ENCODE results near the gene FAM83B. TPM values are rescaled to one million over a fixed set of nuclear protein-coding genes. Genes with fewer than 3 reads are reported as not detected.
A peak's percentile ranks its signal among the peaks of the same experiment; 100 is the strongest.
"Not testable (repeated sequence)": the region's sequence is repeated elsewhere in the genome, so short reads cannot be mapped to it uniquely, and the experiment has no call there.

Gene FAM83B
- polyA plus RNA-seq (2011; rRNA removed) = 0.03 and 0.05 TPM in 2 replicates
- polyA plus RNA-seq (2012; cell fraction: cytosol; rRNA removed) = not detected in 2 replicates
- polyA plus RNA-seq (2012; cell fraction: nucleus; rRNA removed) = not detected in 2 replicates
- 0.05 to 0.09 TPM in 2 of 3 replicates, not detected in the other for polyA plus RNA-seq (2017; fragmentation: RNase III; extraction: RNeasy Plus Mini Kit Qiagen cat#74134 plus additional on column Dnase treatment)
- polyA minus RNA-seq (2011; rRNA and poly(A)+ RNA removed) = 0.17 TPM in 1 of 2 replicates, not detected in the other

DNA sequence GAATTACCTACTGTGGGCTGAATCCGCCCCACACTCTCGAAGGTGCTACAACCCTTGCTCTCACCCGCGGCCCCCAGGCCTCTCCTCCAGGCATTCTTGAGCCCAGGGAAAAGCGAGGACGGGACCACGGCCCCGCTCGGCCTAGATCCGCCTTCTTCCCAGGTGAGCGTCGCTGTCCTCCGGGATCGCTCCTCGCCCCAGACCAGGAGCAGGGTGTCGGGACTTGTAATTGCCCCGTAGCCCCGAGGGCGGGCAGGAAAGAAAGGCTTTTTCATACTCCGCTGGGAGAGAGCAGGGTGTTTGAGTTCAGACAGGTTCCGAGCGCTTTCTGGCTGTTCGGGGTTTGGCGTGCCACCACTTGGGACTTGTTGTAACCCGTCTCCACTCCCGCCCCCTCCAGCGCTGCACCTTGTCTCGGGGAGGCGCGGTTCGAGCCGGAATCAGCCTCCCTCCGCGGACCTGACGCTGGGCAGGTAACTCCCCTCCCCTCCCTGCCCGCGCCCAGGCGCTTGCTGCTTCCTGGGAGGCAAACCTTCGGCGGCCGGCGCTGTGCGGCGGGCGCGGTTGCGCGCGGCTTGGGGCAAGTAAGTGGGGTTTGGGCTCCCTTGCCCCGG is at the start of gene FAM83B:
TSS of gene FAM83B (plus strand) at position 529 of the 614 bp plus-strand sequence. CDS start 23,476 bp downstream, outside the sequence.
- peak within 1 kb of the TSS in 1 of 2 experiments; percentile 77; a peak in 3 of 6 replicates for H3K27ac ChIP-seq
- H3K4me3 ChIP-seq = peak within 1 kb of the TSS; percentile 53
- H3K4me2 ChIP-seq = peak within 1 kb of the TSS; percentile 90
- H3K9me3 ChIP-seq = no peaks in the 10 kb centered on the region
- ChIA-PET POLR2A (no interaction called here), CTCF (no interaction called here)
- no peaks in the 10 kb centered on the region for H3K4me1 ChIP-seq
- ATAC-seq = peak; percentile 60 to 61; a peak in 5 of 6 replicates
- 14% methylated on average over 11 of the region's 50 CpGs for WGBS (ENCODE audit: missing lambda C conversion rate)
- TF ChIP-seq MYC (IDR thresholded peaks at IDR 0.05; ENCODE audit: borderline replicate concordance, low read length) = no peak
- TF ChIP-seq KDM1A (IDR thresholded peaks at IDR 0.05; ENCODE audit: low read depth) = no peak
- TF ChIP-seq KDM5A (IDR thresholded peaks at IDR 0.05) = no peak
- no peak for TF ChIP-seq TFCP2L1 (CRISPR knock-in tag; IDR thresholded peaks at IDR 0.05)
- no peak for TF ChIP-seq PHF8 (IDR thresholded peaks at IDR 0.05; ENCODE audit: borderline replicate concordance, low read depth)
- no peak for TF ChIP-seq FOSB (CRISPR knock-in tag; IDR thresholded peaks at IDR 0.05)
- TF ChIP-seq RFX5 (IDR thresholded peaks at IDR 0.05) = no peak
- no peak for TF ChIP-seq CHD2 (IDR thresholded peaks at IDR 0.05; ENCODE audit: low read length, partially characterized antibody)
- no peak for TF ChIP-seq NFE2L2 (conservative IDR thresholded peaks at IDR 0.05; ENCODE audit: low read length)
- no peak for TF ChIP-seq POLR2AphosphoS2 (conservative IDR thresholded peaks at IDR 0.05; ENCODE audit: low read length)
- no peak for TF ChIP-seq ZFP36 (IDR thresholded peaks at IDR 0.05; ENCODE audit: borderline replicate concordance, partially characterized antibody)
- TF ChIP-seq ZNF302 (CRISPR knock-in tag; IDR thresholded peaks at IDR 0.05) = no peak
- no peak for TF ChIP-seq ZSCAN20 (CRISPR knock-in tag; IDR thresholded peaks at IDR 0.05)
- TF ChIP-seq ESRRA (IDR thresholded peaks at IDR 0.05; ENCODE audit: borderline replicate concordance, low read length) = no peak
- no peak for FAIRE-seq
- no peak for DNase-seq (ENCODE audit: low read depth in 1 of 2, low spot score in 1 of 2)

DNA sequence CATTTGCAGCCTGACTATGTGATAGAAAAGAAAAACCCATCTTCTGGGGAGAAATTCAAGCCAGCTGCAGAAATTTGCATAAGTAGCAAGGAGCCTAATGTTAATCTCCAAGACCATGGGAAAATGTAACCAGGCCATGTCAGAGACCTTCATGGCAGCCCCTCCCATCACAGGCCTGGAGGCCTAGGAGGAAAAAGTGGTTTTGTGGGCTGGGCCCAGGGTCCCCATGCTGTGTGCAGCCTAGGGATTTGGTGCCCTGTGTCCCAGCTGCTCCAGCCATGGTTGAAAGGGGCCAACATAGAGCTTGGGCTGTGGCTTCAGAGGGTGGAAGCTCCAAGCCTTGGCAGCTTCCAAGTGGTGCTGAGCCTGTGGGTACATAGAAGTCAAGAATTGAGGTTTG is 49.7 kb upstream of the FAM83B start:
- ATAC-seq; H3K4me3 ChIP-seq; H3K4me1 ChIP-seq; DNase-seq (ENCODE audit: low read depth in 1 of 2, low spot score in 1 of 2); H3K9me3 ChIP-seq; FAIRE-seq; CTCF ChIA-PET; H3K27ac ChIP-seq; H3K4me2 ChIP-seq; POLR2A ChIA-PET: not testable (repeated sequence)

- H3K27ac ChIP-seq = no peak overlapping the region
- ChIA-PET CTCF (no interaction called here), POLR2A (no interaction called here)
- 39% methylated on average over 4 of the region's 4 CpGs for WGBS (ENCODE audit: missing lambda C conversion rate)
- no peaks in the 10 kb centered on the region for H3K9me3 ChIP-seq
- H3K4me2 ChIP-seq = no peak overlapping the region
- no peak overlapping the region for H3K4me3 ChIP-seq
- no peak for ATAC-seq
- FAIRE-seq = no peak
- no peak for DNase-seq (ENCODE audit: low read depth in 1 of 2, low spot score in 1 of 2)
- peaks cover 9% of the 10 kb centered on the region; the same call in 2 of the 3 replicates for H3K4me1 ChIP-seq
- TF ChIP-seq POLR2A (IDR thresholded peaks at IDR 0.05; ENCODE audit: low read length) (no peak), KDM5A (IDR thresholded peaks at IDR 0.05) (no peak), RNF2 (IDR thresholded peaks at IDR 0.05; ENCODE audit: borderline replicate concordance, low read depth) (no peak), HES2 (IDR thresholded peaks at IDR 0.05) (no peak), ESRRA (IDR thresholded peaks at IDR 0.05; ENCODE audit: borderline replicate concordance, low read length) (no peak), EHF (CRISPR knock-in tag; IDR thresholded peaks at IDR 0.05) (no peak), USF2 (IDR thresholded peaks at IDR 0.05) (no peak), ZFP36 (IDR thresholded peaks at IDR 0.05; ENCODE audit: borderline replicate concordance, partially characterized antibody) (no peak), SREBF2 (IDR thresholded peaks at IDR 0.05) (no peak), EHMT2 (IDR thresholded peaks at IDR 0.05; ENCODE audit: low read depth) (no peak), CHD2 (IDR thresholded peaks at IDR 0.05; ENCODE audit: low read length, partially characterized antibody) (no peak)
- TF ChIP-seq, protein P1, sequence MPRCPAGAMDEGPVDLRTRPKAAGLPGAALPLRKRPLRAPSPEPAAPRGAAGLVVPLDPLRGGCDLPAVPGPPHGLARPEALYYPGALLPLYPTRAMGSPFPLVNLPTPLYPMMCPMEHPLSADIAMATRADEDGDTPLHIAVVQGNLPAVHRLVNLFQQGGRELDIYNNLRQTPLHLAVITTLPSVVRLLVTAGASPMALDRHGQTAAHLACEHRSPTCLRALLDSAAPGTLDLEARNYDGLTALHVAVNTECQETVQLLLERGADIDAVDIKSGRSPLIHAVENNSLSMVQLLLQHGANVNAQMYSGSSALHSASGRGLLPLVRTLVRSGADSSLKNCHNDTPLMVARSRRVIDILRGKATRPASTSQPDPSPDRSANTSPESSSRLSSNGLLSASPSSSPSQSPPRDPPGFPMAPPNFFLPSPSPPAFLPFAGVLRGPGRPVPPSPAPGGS (IDR thresholded peaks at IDR 0.05) = no peak
- TF ChIP-seq, protein P2, sequence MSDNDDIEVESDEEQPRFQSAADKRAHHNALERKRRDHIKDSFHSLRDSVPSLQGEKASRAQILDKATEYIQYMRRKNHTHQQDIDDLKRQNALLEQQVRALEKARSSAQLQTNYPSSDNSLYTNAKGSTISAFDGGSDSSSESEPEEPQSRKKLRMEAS (IDR thresholded peaks at IDR 0.05) = no peak
- TF ChIP-seq, protein P3, sequence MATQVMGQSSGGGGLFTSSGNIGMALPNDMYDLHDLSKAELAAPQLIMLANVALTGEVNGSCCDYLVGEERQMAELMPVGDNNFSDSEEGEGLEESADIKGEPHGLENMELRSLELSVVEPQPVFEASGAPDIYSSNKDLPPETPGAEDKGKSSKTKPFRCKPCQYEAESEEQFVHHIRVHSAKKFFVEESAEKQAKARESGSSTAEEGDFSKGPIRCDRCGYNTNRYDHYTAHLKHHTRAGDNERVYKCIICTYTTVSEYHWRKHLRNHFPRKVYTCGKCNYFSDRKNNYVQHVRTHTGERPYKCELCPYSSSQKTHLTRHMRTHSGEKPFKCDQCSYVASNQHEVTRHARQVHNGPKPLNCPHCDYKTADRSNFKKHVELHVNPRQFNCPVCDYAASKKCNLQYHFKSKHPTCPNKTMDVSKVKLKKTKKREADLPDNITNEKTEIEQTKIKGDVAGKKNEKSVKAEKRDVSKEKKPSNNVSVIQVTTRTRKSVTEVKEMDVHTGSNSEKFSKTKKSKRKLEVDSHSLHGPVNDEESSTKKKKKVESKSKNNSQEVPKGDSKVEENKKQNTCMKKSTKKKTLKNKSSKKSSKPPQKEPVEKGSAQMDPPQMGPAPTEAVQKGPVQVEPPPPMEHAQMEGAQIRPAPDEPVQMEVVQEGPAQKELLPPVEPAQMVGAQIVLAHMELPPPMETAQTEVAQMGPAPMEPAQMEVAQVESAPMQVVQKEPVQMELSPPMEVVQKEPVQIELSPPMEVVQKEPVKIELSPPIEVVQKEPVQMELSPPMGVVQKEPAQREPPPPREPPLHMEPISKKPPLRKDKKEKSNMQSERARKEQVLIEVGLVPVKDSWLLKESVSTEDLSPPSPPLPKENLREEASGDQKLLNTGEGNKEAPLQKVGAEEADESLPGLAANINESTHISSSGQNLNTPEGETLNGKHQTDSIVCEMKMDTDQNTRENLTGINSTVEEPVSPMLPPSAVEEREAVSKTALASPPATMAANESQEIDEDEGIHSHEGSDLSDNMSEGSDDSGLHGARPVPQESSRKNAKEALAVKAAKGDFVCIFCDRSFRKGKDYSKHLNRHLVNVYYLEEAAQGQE (IDR thresholded peaks at IDR 0.05) = no peak
- TF ChIP-seq, protein P4, sequence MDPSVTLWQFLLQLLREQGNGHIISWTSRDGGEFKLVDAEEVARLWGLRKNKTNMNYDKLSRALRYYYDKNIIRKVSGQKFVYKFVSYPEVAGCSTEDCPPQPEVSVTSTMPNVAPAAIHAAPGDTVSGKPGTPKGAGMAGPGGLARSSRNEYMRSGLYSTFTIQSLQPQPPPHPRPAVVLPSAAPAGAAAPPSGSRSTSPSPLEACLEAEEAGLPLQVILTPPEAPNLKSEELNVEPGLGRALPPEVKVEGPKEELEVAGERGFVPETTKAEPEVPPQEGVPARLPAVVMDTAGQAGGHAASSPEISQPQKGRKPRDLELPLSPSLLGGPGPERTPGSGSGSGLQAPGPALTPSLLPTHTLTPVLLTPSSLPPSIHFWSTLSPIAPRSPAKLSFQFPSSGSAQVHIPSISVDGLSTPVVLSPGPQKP (IDR thresholded peaks at IDR 0.05; ENCODE audit: low read depth, low read length) = no peak
These were observed 46.4 kb upstream of the FAM83B start for GRCh38 chr6:54800050-54800600.

Data from A549 (cell line).